GM19238 (cell line): ENCODE data around the gene KCNJ18.
"Not testable (repeated sequence)": the region's sequence is repeated elsewhere in the genome, so short reads cannot be mapped to it uniquely, and the experiment has no call there.

ENCODE experiments used
- DNase-seq: peaks from one replicate; pipeline ENCODE4 v3.0.0; 2011; ENCODE audit warnings: low spot score; ENCODE audit not compliant: insufficient read length

KCNJ18 gene

DNA sequence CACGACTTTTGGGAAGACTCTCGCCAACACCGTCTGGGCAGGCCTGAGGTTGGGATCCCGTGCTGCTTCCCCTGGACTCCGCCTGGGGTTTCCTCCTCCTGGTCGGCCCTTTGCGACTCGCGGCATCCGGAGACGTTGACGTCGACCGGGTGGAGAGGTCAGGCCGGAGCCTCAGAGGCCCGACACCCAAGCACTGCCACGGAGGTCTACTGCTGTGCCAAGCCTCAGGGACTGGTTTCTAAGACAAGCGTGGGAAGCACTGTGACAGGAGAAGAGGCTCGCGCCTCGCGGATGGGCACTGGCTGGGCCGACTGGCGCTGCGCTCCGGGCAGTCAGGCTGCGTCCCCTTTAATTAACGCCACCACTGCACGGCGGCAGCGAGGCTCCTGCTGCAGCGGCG is 7.9 kb upstream of the KCNJ18 start:
- DNase-seq = not testable (repeated sequence)

DNA sequence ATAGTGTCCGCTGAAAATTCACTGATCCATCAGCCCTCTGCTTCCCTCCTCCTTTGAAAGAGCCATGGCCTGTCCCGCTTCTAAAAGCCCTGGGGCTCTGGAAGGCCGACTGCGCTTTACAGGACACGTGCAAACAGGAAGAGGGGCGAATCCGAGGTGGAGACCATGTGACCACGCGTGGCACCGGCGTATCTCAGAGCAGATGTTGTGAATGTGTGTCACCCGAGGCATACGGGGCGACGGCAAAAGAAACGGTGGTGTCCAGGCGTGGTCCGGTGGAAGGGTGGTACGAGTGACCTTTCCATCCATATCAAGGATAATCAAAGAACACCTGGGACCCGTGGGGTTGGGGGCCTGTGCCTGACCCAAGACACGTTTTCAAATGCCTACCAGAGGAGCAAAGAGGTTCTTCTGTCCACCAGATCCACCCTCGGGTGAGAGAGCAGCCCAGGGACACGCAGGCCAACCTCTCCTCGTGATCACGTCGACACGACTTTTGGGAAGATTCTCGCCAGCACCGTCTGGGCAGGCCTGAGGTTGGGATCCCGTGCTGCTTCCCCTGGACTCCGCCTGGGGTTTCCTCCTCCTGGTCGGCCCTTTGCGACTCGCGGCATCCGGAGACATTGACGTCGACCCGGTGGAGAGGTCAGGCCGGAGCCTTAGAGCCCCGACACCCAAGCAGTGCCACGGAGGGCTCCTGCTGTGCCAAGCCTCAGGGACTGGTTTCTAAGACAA is 7.1 kb upstream of the KCNJ18 start:
- not testable (repeated sequence) for DNase-seq

DNA sequence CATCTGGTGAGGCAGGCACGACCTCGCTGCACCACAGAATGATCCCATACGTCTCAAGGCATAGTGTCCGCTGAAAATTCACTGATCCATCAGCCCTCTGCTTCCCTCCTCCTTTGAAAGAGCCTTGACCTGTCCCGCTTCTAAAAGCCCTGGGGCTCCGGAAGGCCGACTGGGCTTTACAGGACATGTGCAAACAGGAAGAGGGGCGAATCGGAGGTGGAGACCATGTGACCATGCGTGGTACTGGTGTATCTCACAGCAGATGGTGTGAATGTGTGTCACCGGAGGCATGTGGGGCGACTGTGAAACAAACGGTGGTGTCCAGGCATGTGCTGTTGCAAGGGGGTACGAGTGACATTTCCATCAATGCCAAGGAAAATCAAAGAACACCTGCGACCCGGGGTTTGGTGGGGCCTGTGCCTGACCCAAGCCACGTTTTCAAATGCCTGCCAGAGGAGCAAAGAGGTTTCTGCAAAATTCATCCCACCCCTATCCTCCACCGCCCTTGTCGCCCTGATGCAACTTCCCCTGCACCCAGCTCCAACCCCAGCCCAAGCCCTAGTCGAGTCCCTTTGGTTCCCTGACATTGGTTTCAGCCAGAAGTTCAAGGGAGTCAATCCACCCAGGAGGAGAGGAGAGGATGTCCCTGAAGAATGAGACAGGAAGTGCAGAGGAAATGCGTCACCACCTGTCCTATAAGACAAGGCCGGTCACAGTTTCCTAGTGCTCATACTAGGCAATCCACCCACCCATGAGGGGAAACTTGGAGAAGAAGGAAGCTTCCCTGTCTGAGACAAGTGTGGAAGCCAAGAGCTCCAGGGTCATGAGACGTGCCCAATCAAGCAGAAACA is 5.9 kb upstream of the KCNJ18 start:
- no peak for DNase-seq

DNA sequence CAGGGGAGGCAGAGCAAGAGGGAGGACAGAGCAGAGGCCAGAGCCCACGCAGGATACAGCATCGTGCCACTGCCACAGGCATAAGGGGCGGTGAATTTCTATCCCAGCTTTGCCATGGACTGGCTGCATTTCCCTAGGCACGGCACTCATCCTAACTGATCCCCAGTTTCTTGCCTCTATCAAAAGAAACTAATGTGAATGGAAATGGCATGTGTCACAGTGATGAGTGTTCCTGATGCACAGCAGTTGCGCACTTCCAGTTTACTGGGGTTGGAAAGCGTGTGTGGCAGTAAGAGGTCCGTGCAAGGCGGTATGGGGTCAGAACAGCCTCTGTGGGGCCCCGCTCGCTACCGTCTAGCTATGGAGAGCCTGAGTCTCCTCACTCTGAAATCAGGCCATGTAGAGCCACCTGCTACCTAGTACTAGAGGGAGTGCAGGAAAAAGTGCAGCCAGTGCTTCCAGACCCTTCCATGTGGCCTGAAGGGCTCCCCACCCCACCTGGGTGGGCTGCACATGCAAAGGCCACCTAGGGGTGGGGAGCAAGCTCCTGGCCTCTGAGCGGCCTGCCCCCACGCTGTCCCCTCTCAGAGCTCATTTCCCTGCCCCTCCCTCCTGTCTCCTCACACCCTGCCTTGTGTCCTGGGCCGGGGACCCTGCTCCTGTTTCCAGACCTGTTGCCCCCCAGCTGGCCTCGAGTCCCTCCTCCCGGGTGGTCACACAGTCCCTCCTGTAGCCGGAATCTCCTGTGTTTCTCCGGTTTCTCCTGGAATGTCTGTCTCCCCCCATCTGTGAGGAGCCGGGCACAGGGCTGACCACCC is 5.0 kb upstream of the KCNJ18 start:
- DNase-seq = no peak

DNA sequence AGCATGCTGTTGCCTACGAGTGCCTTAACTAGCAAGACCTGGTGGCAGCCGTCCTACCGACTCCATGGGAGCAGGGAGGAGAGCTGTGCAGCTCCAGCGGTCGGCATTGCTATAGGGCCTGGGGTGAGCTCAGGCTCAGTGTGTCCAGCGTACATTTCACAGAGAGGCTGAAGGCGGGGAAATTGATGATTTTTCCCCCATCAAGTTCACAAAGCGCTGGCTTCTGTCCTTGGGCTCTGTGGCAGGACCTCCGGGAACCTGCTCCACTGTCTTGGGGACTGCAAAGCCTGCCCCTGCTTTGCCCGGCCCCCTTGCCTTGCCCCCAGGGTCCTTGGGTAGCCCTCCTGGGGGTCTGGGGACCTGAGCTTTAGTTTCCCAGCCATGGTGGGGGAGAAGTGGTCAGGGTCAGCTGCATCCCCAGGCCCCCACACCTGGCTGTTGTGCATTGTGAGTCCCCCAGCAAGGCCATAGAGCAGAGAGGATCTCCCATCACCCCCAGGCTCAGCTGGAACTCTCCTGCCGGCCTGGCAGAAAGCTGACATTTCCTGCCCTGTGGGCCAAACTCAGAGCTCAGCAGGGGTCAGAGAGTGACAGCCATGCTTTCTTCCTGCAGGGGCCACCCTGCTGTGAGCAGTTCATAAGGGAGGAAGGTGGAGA is 3.9 kb upstream of the KCNJ18 start:
- DNase-seq = no peak

DNA sequence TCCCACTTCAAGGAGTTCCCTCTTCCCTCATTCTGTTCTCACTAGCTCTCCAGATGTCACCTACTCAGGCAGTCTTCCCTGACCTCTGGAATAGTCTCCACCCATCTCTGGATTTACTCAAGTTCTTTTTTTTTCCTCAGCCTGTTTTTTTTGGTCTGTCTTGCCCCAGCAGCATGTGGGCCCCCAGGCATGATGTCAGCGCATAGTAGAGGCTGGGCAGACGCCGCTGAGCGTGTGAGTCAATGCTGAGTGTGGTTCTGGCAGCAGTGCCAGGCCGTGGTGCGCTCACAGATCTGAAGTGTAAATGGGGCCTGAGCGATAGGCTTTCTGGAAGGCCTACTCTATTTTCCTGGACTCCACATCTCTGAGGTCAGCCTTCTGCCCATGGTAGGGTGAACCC is 2.7 kb upstream of the KCNJ18 start:
- no peak for DNase-seq

DNA sequence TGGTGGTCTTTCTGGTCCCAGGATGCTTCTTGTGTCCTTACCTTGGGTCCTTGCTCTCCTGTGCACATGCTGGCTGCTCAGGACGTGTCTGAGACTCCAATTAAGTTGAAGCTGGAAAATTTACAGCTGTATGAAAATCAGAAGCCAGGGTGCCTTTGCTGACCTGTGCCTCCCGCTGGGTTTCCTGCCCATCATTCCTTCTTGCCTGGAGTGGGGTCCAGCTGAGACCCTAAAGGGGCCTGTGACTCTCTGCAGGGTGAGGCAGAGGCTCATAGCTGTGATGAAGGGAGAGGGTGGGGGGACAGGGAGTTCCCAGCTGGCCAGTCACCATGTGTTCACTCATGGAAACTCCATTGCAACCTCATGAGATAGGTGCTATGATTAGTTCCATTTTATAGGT is 1.5 kb upstream of the KCNJ18 start:
- not testable (repeated sequence) for DNase-seq

DNA sequence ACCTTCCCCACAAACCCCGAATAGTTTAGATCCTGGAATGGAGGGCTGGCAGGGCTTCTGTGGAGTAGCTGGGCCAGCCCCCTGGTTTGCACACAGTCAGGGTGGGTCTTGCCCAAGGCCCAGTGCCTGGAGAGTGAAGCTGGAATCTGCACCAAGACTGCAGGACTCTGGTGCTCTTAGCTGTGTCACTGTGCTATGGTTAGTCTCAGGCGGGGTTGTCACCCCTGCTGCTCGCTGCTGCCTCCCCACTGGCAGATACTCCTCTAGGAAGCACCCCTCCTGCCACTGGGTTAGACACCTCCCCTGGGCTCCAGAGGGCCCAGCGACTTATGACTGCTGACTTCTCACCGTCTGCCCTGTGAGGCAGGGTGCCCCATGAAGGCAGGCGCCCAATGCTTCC is 842 bp upstream of the KCNJ18 start:
- DNase-seq = not testable (repeated sequence)

DNA sequence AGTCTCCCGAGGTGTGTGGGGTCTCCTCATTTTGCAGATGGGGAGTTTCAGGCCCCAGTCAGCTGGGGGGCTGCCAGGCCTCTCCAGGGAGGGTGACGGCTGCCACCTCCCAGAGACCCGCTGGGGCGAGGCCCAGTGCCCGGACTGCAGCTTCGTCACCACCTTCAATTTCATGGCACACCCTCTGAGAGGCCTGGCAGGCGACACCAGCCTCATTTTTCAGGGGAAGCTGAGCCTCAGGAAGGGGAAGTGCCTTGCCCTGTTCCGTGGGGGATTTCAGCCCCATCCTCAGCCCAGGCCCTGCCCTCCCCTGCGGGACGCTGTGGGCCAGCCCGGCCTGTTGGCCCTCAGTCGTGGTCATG is 362 bp downstream of the KCNJ18 start:
- not testable (repeated sequence) for DNase-seq

DNA sequence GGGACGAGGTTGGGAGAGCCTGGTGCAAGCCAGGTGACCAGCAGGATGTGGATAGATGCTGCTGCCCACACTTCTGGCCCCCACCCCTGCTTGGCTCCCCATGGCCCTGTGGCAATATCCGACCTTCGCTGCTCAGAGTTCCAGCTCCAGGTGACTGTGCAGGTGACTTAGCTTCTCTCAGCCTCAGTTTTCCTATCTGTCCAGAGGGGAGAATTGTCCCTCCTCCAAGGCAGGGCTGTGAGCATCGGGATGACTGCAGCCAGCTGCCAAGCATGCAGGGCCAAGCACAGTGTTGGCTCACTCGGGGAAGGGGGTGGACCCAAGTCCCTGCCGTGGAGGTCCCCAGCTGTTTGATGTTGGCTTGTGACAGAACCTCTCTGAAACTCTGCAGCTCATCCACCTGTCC is 1.1 kb downstream of the KCNJ18 start:
- DNase-seq = not testable (repeated sequence)

DNA sequence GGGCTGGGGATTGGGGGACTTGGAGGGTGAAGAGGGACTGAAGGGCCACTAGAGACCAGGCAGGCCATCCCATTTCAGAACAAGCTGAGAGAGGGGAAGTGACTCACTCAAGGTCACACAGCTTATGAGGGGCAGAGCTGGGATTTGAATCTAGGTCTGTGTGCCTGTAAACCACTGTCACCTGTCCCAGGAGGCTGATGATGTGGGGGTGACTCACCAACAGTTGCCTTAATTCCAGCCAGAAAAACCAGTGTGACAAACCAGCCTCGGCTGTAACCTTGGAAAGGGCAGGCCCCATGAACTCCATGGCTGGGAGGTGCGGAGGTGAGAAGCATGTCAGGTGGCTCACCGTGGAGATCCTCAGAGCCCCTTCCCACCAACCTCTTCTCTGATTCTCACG is 1.6 kb downstream of the KCNJ18 start:
- DNase-seq = not testable (repeated sequence)

DNA sequence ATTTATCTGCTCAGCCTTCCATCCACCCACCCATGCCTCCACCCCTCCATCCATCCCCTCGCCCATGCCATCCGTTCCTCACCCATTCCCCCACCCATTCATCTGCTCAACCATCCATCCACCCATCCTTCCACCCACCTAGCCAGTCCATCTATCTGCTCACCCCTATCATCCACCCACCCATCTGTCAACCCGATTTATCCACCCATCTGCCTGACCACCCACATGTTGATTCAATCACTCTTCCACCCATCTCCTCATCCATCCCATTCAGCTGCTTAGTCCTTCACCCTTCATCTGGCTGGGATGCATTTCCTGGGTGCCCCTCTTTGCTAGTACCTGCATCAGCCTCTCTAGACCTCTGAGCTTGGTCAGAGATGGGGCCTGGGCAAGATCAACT is 3.9 kb downstream of the KCNJ18 start:
- DNase-seq = not testable (repeated sequence)

DNA sequence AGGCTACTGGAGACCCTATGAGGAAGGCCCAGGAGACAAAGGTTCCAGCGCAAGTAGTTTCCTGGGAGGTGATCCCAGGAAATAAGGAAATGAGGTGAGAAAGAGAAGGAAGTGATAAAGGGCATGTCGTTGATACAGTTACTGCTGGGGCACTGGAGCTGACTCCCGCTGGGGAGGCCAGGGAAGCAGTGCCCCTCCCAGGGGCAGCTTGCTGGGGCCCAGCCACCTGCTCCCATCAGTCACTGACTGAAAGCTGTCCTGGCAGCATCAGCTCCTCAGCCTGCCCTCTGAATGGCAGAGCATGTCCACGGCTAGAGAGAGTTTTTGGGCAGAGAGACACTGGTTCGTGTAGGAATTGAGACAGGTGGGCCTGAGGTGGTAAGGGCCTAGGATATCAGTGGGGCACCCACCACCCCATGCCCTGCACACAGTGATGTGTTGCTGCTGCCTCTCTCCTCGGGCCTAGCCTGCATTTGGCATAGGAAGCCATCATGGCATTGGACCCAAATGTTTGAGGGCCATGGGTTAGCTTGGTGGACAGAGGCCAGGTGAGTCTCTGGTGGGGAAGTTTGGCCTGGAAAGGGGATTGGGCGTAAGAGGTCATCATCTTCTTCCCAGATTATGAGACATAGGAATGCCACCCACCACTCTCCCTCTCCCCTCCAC is 4.7 kb downstream of the KCNJ18 start:
- DNase-seq = not testable (repeated sequence)

DNA sequence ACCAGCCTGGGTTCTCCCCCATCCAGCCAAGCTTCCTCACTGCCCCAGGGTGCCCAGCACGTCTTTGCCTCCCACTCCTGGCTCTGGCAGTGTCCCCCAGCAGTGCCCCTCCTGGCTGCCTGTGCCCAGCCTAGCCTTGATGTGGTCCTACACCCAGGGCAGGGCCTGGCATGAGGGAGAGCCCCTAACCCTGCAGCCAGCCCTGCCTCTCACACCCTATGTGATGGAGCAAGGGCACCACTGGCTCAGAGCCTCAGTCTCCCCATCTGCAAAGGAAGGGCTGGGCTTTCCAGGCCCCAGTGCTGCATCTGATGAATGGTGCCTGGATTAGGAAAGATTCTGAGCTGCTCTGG is 5.2 kb downstream of the KCNJ18 start:
- not testable (repeated sequence) for DNase-seq

DNA sequence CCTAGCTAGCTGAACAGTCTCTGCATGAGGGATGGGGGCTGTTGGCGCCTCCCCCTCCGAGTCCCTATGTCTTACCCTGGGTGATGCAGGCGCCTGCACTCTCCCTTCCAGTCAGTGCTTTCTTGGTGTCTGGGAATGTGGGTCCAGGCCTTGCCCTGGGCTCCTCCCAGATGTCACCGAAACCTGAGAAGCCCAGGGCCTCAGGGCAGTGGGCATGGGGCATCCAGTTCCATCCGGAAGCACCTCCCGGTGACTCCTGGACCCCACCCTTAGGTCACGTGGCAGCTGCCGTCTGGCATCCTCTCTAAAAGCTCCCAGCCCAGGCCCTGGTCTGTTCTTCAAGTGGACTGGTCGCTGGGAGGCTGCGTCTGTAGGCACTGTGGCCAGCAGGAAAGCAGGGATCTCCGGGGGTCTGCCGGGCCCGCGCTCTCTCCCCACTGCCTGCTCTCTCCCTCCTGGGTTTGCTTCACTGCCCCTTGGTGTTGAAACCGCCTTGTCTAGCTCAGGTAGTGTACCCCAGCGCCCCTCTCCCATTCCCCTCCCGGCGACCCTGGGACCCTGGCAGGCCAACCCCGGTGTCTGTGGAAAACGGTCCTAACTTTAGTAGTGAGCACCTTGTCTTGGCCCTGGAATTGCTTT is 6.2 kb downstream of the KCNJ18 start:
- DNase-seq = not testable (repeated sequence)

DNA sequence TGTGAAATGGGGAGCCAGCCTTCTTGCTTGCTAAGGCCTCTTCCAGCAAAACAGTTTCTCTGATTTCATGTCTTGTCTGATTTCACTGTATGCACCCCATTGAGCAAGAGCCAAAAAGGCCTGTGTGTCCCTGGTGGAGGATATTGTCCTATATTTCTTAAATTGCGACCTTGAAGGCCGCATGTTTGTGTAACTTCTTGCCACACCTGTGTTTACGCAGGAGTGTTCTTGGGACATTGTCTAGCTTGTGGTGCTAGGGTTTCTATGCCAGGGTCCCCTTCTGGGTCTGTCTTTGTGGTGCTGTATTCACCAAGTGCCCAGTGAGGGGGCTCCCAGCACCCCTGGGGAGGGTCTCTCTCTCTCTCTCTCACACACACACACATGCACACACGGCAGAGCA is 6.8 kb downstream of the KCNJ18 start:
- DNase-seq = not testable (repeated sequence)

DNA sequence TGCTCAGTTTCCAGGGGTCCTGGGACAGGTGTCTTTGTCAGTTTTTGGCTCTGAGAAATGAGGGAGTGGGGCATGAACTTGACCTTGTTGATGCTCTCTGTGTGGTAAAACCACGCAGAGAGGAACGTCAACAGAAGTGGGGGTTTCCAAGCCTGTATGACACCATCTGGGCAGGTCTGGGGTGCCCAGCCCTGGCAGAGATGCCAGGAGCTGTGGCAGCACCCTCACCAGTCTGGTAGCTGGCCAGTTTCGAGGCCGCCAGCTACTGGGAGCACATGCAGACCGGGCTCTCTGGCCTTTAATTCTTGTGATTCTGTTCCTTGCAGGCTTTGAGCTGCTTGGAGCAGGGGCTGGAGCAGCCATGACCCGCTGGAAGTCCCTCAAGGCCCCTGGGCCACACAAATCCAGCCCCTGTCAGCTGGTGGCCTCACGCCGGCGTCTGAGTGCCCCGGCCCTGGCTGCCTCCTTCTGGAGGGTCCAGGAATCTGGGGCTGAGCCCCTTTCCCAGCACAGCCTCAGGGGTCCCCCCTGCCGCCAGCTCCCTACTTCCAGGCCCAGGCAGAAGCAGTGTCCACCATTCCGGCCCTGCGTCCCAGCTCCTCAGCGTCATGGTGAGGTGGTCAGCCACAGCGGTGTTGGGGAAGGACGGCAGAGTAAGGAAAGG is 7.4 kb downstream of the KCNJ18 start:
- not testable (repeated sequence) for DNase-seq

DNA sequence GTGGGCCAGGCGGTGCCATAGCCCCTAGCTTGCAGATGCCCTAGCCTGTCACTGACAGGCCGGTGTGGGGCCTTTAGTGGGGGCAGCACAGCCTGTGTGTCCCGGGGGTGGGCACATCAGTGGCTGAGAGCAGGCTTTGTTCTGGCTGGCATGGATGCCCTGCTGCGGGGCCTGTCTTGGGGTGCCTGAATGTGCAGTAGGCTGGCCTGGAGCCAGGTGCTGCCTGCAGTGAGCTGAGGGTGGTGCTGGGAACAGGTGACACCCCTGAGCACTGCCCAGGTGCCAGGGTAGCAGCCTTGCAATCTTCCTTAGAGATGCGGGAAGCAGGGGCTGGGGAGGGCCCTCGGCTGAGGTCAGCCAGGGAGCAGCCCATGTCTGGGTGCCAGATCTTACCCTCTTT is 8.8 kb downstream of the KCNJ18 start:
- DNase-seq = not testable (repeated sequence)

DNA sequence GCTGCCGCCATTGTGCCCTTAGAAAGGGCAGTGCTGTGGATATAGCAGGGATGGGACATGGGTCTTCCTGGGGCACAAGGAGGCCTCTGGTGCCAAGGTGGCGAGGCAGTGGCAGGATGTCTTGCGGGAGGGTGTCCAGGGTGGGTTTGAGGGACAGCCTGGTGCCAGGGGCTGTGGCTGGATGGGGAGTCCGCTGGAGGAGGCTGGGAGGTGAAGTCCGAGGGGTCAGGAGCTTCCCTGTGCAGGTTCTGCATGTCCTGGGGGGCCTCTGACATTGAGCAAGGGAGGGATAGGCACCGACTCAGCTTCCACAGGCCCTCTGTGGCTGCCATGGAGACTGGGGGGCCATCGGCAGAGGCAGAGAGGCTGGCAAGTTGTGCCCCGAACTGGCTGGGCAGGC is 9.7 kb downstream of the KCNJ18 start:
- DNase-seq = not testable (repeated sequence)

DNA sequence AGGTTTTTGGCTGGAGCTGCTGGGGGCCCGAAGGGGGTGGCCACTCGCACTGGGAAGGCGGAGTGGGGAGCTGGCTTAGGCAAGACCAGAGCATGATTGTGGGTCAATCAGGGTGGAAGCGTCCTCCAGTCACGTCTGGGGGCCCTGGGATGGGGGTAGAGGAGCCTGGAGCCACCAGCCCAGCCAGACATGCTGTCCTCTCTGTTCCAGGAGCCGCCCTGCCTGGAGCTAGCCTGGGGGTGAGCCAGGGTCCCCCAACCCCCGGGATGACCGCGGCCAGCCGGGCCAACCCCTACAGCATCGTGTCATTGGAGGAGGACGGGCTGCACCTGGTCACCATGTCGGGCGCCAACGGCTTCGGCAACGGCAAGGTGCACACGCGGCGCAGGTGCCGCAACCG is 10.2 kb downstream of the KCNJ18 start:
- not testable (repeated sequence) for DNase-seq
